Cardiac fibroblast (primary cell): ENCODE measurements around the gene DIP2B.
"Not testable (repeated sequence)": the region's sequence is repeated elsewhere in the genome, so short reads cannot be mapped to it uniquely, and the experiment has no call there.

ENCODE experiments used
- DNase-seq, 2 donors: peaks; one replicate each; pipeline versions ENCODE4 v3.0.0 to v3.0.0-alpha.2; 2010; ENCODE audit warnings: low read depth in 2 of 2
- H3K4me3 ChIP-seq, 2 donors: replicated peaks in 1 of 2; 1 replicate in 1 of 2; 2 replicates in 1 of 2; pipeline ENCODE4 v1.5.1; 2011; ENCODE audit warnings: low read depth in 2 of 2, low read length in 2 of 2, mild to moderate bottlenecking in 2 of 2, moderate library complexity in 1 of 2
- CTCF ChIP-seq: IDR thresholded peaks from one replicate; pipeline ENCODE4 v1.5.1; 2011; ENCODE audit warnings: low read depth, mild to moderate bottlenecking, low read length, inconsistent platforms

Gene DIP2B

DNA sequence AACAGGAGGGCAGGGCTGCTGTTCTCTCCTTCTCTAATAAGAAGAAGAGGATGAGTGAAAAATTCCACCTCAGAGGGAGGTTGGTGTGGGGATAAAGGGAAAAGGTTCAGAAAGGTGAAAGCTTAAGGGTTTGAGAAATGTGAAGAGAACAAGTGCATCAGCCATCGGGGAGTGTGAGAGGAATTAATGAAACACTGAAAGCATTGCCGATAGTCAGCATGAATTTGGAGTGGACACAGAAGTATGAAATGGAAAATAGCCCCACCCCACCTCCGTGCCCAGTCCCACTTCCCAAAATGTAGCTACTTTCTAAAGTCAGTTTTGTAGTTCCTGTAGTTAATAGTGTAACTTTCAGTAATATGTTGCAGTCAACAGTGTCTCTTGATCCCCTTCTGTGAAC, 33.4 kb downstream of the DIP2B start:
- DNase-seq, result no peak
- no peak overlapping the region for H3K4me3 ChIP-seq

DNA sequence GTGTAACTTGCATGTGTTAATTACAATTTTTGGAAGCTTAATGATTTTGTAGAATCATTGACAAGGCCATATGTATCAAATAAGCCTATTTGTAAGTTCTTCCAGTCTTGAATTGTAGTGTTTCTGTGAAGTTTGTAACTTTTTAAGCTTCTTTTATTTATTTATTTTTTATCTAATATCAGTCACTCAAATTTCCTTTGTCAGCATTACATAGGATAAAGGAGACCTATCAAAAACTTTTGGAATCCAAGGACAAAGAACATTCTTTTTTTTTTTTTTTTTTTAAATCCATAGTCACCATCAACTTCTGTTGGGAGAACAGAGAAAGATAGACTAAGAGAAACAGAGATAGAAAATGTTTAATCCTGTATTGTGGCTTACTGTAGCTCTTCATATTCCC, 36.4 kb downstream of the DIP2B start:
- no peak for DNase-seq
- no peak overlapping the region for H3K4me3 ChIP-seq
- no peak for TF ChIP-seq CTCF

More for the DNA sequence above, 33.4 kb downstream of the DIP2B start:
- TF ChIP-seq CTCF, result no peak

DNA sequence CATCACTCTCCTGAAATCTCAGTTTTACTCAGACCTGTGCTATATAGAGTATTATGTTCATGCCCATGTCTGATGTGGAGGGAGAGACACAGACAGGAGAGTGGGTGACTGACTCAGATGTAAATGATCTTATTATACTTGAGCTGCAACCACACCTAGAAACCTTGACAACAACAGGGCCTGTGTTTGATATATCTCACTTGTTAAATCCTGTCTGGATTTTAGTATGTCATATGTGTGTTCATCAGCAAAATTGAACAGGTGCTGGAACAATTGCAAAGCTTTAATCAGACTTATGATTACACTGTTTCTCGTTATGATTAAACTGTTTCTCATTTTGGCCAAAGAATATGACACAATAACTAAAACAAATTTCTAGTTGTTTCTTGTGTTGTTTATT, 37.7 kb downstream of the DIP2B start:
- no peak overlapping the region for H3K4me3 ChIP-seq
- DNase-seq, result peak in 1 of 2 donors; percentile 58
- TF ChIP-seq CTCF, result no peak

- H3K4me3 ChIP-seq, DNase-seq: not testable (repeated sequence)
Observed at GRCh38 chr12:50543188-50543587, 38.4 kb downstream of the DIP2B start.

DNA sequence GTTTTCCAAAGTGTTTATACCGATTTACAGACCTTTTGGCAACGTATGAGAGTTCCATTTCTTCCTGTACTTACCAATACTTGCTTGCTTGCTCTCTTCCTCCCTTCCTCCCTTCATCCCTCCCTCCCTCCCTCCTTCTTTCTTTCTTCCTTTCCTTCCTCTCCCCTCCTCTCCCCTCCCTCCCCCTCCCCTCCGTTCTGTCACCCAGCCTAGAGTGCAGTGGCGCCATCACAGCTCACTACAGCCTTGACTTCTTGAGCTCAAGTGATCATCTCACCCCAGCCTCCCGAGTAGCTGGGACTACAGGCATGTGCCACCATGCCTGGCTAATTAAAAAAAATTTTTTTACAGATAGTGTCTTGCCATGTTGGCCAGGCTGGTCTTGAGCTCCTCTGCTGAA, 40.4 kb downstream of the DIP2B start:
- H3K4me3 ChIP-seq, result no peak overlapping the region
- DNase-seq, result no peak
- no peak for TF ChIP-seq CTCF

GRCh38 chr12:50545786-50546185, 41.0 kb downstream of the DIP2B start:
- TF ChIP-seq CTCF, result no peak
- DNase-seq, result peak in 1 of 2 donors; percentile 7
- no peak overlapping the region for H3K4me3 ChIP-seq

DNA sequence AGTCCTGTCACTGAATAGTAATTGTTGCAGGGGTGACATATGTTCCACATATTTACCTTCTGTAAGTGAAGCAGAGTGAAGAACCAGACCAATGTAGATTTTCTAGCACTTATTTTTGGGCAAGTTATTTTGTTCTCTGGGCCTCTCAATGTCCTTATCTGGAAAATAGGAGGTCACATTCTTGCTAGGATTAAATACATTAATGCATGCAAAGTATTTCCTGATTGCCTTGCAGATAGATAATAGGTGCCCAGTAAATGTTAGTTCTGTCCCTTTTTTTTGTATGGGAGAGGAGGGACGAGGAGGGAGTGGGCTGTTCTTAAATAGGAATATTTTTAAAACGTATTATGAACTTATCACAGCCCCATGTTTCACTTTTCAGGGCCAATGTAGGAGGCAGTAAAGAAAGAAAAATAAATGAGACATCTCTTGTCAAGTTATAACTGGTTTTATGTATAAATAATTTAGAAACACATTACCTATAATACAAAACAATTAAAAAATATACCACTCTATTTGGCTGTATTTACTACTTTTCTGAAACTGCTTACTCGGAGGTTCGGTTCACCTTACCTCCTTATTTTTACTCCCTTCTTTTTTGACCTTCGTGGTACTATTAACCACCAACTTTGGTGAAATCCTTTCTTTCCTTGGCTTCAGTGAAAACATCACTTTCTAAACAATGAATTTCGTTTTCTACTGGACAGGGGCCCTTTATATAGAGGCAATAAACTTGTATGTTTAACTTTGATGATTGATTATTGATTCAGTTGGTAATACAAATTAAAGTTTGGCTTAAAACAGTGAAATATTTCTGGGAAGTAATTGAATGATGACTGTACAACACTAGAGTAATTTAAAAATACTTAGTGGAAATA, 41.9 kb downstream of the DIP2B start:
- TF ChIP-seq CTCF, result no peak
- peak; percentile 18 to 25 for DNase-seq
- H3K4me3 ChIP-seq, result no peak overlapping the region
